ENCODE measurements around the gene DIO1. TPM values are rescaled to one million over a fixed set of nuclear protein-coding genes. Genes with fewer than 3 reads are reported as not detected.

The DIO1 gene
- total and polyA plus RNA-seq, 2 of the 8 experiments (the other 6 are each of a cell fraction or from before 2014, with no cell fraction given), result 0.14 TPM; not detected in 1

DNA sequence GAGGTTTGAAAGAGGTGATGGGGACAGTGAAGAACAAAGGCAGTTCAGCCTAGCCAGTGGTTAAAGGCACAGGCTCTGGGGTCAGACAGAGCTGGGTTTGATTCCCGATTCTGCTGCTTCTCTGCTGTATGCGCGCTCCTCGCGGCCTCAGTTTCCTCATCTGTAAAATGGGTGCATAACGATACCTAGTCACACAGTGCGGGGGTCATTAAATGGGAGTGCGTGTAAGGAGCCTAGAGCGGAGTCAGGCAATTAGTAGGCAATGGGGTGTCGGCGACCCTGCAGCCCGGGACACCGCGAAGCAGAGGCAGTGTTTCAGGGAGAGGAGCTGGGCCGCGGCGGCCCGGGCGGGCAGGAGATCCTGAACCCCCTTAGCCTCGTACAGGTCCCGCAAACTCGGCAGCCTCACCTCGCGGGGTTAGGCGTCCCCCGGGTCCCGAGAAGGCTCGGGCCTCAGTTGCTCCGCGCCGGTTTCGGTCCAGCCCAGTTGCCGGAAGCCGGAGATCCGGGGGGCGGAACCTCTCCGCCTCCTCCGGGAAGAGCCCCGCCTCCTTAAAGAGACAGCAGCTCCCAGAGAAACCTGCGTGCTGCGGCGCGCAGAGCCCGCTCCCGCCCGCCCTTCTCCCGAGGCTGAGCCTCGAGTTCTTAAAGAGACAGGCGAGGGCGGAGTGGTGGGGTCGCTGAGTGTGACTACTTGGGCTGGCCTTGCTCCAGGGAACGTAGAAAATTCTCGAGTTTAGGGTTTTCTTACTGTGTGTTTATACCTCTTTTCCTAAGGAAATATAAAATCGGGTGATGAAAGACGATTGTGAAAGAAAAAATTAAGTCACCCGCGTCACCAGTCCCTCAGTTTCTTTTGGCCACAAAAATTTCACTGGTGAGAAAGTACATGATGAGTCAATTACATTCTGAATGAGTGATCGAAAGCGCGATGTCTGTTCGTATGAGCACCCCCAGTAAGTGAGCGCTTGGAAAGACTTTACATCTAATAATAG lies 4.4 kb upstream of the DIO1 start, which contains the start of gene YIPF1:
Gene YIPF1, minus strand, starts transcription at position 494 of the 995 bp plus-strand sequence. CDS start 860 bp downstream, outside the sequence.
- Histone ChIP-seq H3K56ac (replicated peaks; ENCODE audit: insufficient read length, low read depth, low read length) (peak within 1 kb of the TSS; percentile 7), H3K18ac (ENCODE audit: extremely low read depth, low read length) (peak within 1 kb of the TSS; percentile 51; the same call in 1 of the 2 replicates), H3K27me3 (replicated peaks in 1 of 4; ENCODE audit: control insufficient read depth in 3 of 4, extremely low read depth in 1 of 4, insufficient read depth in 3 of 4, low read length in 3 of 4) (no peaks in the 10 kb centered on the region; a peak in 1 of 7 replicates), H2BK120ac (replicated peaks; ENCODE audit: low read depth, low read length) (no peak within 1 kb of the TSS), H2BK5ac (ENCODE audit: low read depth, low read length) (no peak within 1 kb of the TSS), H3K27ac (ENCODE audit: low read depth, low read length) (peak within 1 kb of the TSS; percentile 62; the same call in 1 of the 2 replicates), H4K20me1 (replicated peaks in 1 of 2; ENCODE audit: control insufficient read depth in 1 of 2, insufficient read depth in 2 of 2, low read length in 2 of 2) (no peaks in the 10 kb centered on the region), H3K23me2 (ENCODE audit: low read depth, low read length) (peaks cover 1% of the 10 kb centered on the region; the same call in 1 of the 2 replicates), H3K4me1 (replicated peaks in 1 of 4; ENCODE audit: control insufficient read depth in 3 of 4, insufficient read depth in 4 of 4, low read length in 3 of 4) (peaks cover 0 to 7% (median 2%) of the 10 kb centered on the region in 4 experiments; a peak in 3 of 7 replicates), H3K36me3 (ENCODE audit: control insufficient read depth in 2 of 4, insufficient read depth in 4 of 4, low read length in 3 of 4) (peaks cover 0 to 4% (median 1%) of the 10 kb centered on the region in 4 experiments; a peak in 3 of 8 replicates), H3K4me3 (ENCODE audit: extremely low read depth in 1 of 4, insufficient read depth in 2 of 4, low read depth in 3 of 4, low read length in 4 of 4) (peak within 1 kb of the TSS; percentile 87 to 96 (median 92)), H3K79me1 (ENCODE audit: low read depth, low read length) (no peaks in the 10 kb centered on the region), H2AFZ (ENCODE audit: low read length) (peak within 1 kb of the TSS; percentile 74), H2BK12ac (ENCODE audit: low read depth, low read length) (no peak within 1 kb of the TSS), H2BK20ac (ENCODE audit: low read length) (no peak within 1 kb of the TSS), H4K5ac (ENCODE audit: insufficient read length, low read depth, low read length) (no peak within 1 kb of the TSS), H3K14ac (ENCODE audit: insufficient read length) (no peak within 1 kb of the TSS), H3K9me3 (ENCODE audit: insufficient read depth in 2 of 2, low read depth in 1 of 2, low read length in 1 of 2) (no peaks in the 10 kb centered on the region), H2AK5ac (ENCODE audit: low read depth, low read length) (no peak within 1 kb of the TSS), H3K23ac (ENCODE audit: insufficient read length) (no peak within 1 kb of the TSS), H3K79me2 (ENCODE audit: control insufficient read depth in 1 of 2, insufficient read depth in 2 of 2, low read length in 2 of 2) (no peaks in the 10 kb centered on the region), H3K4ac (replicated peaks; ENCODE audit: insufficient read length, low read depth, low read length) (no peak within 1 kb of the TSS), H3K4me2 (ENCODE audit: insufficient read depth in 1 of 2, low read depth in 2 of 2, low read length in 2 of 2) (peak within 1 kb of the TSS; percentile 66 to 73), H3K9ac (replicated peaks in 1 of 4; ENCODE audit: extremely low read depth in 1 of 4, low read depth in 3 of 4, low read length in 3 of 4) (peak within 1 kb of the TSS; percentile 60 to 73 (median 62)), H4K8ac (ENCODE audit: extremely low read depth, insufficient read depth, low read length) (peak within 1 kb of the TSS; percentile 90; the same call in 1 of the 2 replicates), H4K91ac (replicated peaks; ENCODE audit: insufficient read length, low read length) (no peak within 1 kb of the TSS), H2BK15ac (ENCODE audit: low read length) (no peak within 1 kb of the TSS)
- CTCF ChIA-PET (ENCODE audit: partially characterized antibody), result interaction anchor here (1.1 to 2.6 kb wide), 8 partner anchors 11 to 69 kb away, joined by 3 to 9 read pairs (median 4); no protein-coding TSS in a partner anchor
- DNase-seq (ENCODE audit: low read depth in 1 of 2, low spot score in 2 of 2), result peak; percentile 82 to 85
- FAIRE-seq, result no peak
- WGBS, 2 experiments (ENCODE audit: extremely low coverage in 1 of 2, insufficient coverage in 1 of 2, insufficient read length in 1 of 2, insufficient replicate concordance in 2 of 2, low coverage in 1 of 2, low lambda C conversion rate in 2 of 2, missing lambda C conversion rate in 1 of 2), result 11% methylated on average over 57 of the region's 62 CpGs; no CpG with 5 or more reads in 1 of the 2 experiments
- POLR2A ChIA-PET (ENCODE audit: partially characterized antibody), result interaction anchor here (0.7 to 1.7 kb wide), 3 partner anchors 24 to 60 kb away, joined by 3 to 4 read pairs (median 4); no protein-coding TSS in a partner anchor
- TF ChIP-seq CTBP2 (IDR thresholded peaks at IDR 0.05; ENCODE audit: borderline replicate concordance, insufficient read depth, insufficient read length, low read length) (no peak), RBBP5 (IDR thresholded peaks at IDR 0.05; ENCODE audit: borderline replicate concordance, low read depth, low read length) (peak; percentile 60; the same call in 1 of the 2 replicates), EZH2 (IDR thresholded peaks at IDR 0.05; ENCODE audit: low read depth, low read length, severe bottlenecking) (no peak), GTF2F1 (IDR thresholded peaks at IDR 0.05; ENCODE audit: borderline replicate concordance, low read depth, low read length) (no peak), CBX5 (IDR thresholded peaks at IDR 0.05; ENCODE audit: low read depth, low read length) (no peak), CHD2 (IDR thresholded peaks at IDR 0.05; ENCODE audit: low read length) (no peak), CBX8 (IDR thresholded peaks at IDR 0.05; ENCODE audit: borderline replicate concordance, low read depth, low read length) (no peak), RAD21 (IDR thresholded peaks at IDR 0.05 in 1 of 2, conservative IDR thresholded peaks at IDR 0.05 in 1 of 2; ENCODE audit: low read depth in 2 of 2, low read length in 2 of 2) (no peak), SRF (IDR thresholded peaks at IDR 0.05; ENCODE audit: low read depth, low read length) (no peak), CEBPB (IDR thresholded peaks at IDR 0.05; ENCODE audit: low read depth, low read length) (no peak)

Measured in H1 (cell line).